Neural cell (in vitro differentiated cells): ENCODE data around the gene BCAR3.

Experiments
- EP300 ChIP-seq: fragments of 450-650 bp; conservative IDR thresholded peaks from 2 replicates; pipeline ENCODE4 v1.6.1; 2014; ENCODE audit warnings: antibody characterized with exemption, mild to moderate bottlenecking, moderate library complexity; ENCODE audit not compliant: poor library complexity, severe bottlenecking
- EZH2 ChIP-seq: fragments of 200-600, 300-800 bp; shearing (Covaris generic), sonication (generic); IDR thresholded peaks from 2 replicates; pipeline ENCODE4 v1.6.1; 2014; ENCODE audit warnings: antibody characterized with exemption, low read length, borderline replicate concordance, mild to moderate bottlenecking; ENCODE audit not compliant: insufficient read depth, poor library complexity, severe bottlenecking
- MXI1 ChIP-seq: fragments of 450-650 bp; conservative IDR thresholded peaks from 2 replicates; pipeline ENCODE4 v1.6.1; 2014; ENCODE audit warnings: antibody characterized with exemption, mild to moderate bottlenecking; ENCODE audit not compliant: poor library complexity, severe bottlenecking
- POLR2AphosphoS5 ChIP-seq: IDR thresholded peaks from 2 replicates; pipeline ENCODE4 v1.6.1; 2012
- RAD21 ChIP-seq: fragments of 450-650 bp; conservative IDR thresholded peaks from 2 replicates; pipeline ENCODE4 v1.6.1; 2014; ENCODE audit warnings: antibody characterized with exemption, mild to moderate bottlenecking, moderate library complexity
- SMC3 ChIP-seq: fragments of 450-650 bp; conservative IDR thresholded peaks from 2 replicates; pipeline ENCODE4 v1.6.1; 2014; ENCODE audit warnings: antibody characterized with exemption, mild to moderate bottlenecking, moderate library complexity; ENCODE audit not compliant: poor library complexity
- TAF1 ChIP-seq: IDR thresholded peaks from 2 replicates; pipeline ENCODE4 v1.6.1; 2012; ENCODE audit warnings: low read depth
- TF ChIP-seq, protein P1 (sequence below): fragments of 450-650 bp; IDR thresholded peaks from 2 replicates; pipeline ENCODE4 v1.5.1; 2014; ENCODE audit warnings: antibody characterized with exemption, mild to moderate bottlenecking, moderate library complexity; ENCODE audit not compliant: poor library complexity, severe bottlenecking
- TF ChIP-seq, protein P2 (sequence below): IDR thresholded peaks from 2 replicates; pipeline ENCODE4 v1.6.1; 2012; ENCODE audit warnings: borderline replicate concordance

DNA sequence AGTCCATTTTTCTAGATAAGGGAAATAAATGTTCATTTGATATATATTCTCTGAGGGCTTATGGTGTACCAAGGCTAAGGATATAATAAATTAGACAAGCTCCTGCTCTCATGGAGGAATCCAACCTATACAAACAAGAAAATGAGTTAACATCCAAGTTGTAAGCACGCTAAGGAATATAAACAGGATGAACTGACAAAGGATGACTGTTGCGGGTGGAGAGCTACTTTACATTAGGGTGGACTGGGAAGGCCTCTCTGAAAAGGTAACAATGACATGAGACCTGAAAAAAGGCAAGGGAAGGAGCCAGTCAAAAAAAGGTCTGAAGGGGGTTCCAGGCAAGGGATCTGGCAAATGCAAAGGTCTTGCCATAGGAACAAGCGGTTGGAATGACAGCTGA is 3.1 kb downstream of the BCAR3 start:
- TF ChIP-seq, protein P1, sequence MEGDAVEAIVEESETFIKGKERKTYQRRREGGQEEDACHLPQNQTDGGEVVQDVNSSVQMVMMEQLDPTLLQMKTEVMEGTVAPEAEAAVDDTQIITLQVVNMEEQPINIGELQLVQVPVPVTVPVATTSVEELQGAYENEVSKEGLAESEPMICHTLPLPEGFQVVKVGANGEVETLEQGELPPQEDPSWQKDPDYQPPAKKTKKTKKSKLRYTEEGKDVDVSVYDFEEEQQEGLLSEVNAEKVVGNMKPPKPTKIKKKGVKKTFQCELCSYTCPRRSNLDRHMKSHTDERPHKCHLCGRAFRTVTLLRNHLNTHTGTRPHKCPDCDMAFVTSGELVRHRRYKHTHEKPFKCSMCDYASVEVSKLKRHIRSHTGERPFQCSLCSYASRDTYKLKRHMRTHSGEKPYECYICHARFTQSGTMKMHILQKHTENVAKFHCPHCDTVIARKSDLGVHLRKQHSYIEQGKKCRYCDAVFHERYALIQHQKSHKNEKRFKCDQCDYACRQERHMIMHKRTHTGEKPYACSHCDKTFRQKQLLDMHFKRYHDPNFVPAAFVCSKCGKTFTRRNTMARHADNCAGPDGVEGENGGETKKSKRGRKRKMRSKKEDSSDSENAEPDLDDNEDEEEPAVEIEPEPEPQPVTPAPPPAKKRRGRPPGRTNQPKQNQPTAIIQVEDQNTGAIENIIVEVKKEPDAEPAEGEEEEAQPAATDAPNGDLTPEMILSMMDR: no peak
- no peak for TF ChIP-seq RAD21
- no peak for TF ChIP-seq SMC3
- no peak for TF ChIP-seq TAF1
- TF ChIP-seq EP300: no peak
- TF ChIP-seq EZH2: no peak
- TF ChIP-seq POLR2AphosphoS5: no peak
- TF ChIP-seq, protein P2, sequence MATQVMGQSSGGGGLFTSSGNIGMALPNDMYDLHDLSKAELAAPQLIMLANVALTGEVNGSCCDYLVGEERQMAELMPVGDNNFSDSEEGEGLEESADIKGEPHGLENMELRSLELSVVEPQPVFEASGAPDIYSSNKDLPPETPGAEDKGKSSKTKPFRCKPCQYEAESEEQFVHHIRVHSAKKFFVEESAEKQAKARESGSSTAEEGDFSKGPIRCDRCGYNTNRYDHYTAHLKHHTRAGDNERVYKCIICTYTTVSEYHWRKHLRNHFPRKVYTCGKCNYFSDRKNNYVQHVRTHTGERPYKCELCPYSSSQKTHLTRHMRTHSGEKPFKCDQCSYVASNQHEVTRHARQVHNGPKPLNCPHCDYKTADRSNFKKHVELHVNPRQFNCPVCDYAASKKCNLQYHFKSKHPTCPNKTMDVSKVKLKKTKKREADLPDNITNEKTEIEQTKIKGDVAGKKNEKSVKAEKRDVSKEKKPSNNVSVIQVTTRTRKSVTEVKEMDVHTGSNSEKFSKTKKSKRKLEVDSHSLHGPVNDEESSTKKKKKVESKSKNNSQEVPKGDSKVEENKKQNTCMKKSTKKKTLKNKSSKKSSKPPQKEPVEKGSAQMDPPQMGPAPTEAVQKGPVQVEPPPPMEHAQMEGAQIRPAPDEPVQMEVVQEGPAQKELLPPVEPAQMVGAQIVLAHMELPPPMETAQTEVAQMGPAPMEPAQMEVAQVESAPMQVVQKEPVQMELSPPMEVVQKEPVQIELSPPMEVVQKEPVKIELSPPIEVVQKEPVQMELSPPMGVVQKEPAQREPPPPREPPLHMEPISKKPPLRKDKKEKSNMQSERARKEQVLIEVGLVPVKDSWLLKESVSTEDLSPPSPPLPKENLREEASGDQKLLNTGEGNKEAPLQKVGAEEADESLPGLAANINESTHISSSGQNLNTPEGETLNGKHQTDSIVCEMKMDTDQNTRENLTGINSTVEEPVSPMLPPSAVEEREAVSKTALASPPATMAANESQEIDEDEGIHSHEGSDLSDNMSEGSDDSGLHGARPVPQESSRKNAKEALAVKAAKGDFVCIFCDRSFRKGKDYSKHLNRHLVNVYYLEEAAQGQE: no peak
- no peak for TF ChIP-seq MXI1
